Gastrocnemius medialis (tissue), 4 donors: ENCODE data around the gene SYT17. TPM values are rescaled to one million over a fixed set of nuclear protein-coding genes. Genes with fewer than 3 reads are reported as not detected.

Experiments used
- ATAC-seq, 2 donors: fragments of 150-250 bp; one replicate each; pipeline ENCODE4 v1.9.1; 2016
- DNase-seq, 2 donors: peaks; one replicate each; pipeline ENCODE4 v3.0.0-alpha.2; 2019
- H3K27ac ChIP-seq, 4 donors: fragments of 200-600 bp; sonication (generic); 1 replicate in 1 of 4; 2 replicates in 3 of 4; pipeline ENCODE4 v1.5.1; 2016 to 2018; ENCODE audit warnings: mild to moderate bottlenecking in 2 of 4, moderate library complexity in 1 of 4
- H3K27me3 ChIP-seq, 3 donors: fragments of 200-600 bp; sonication (generic) in 2 of 3; 1 replicate in 1 of 3; 2 replicates in 2 of 3; pipeline versions ENCODE4 v1.5.1 to v1.6.0; 2016 to 2019; ENCODE audit warnings: mild to moderate bottlenecking in 1 of 3, moderate library complexity in 1 of 3
- H3K36me3 ChIP-seq, 2 donors: fragments of 200-600 bp; sonication (generic) in 1 of 2; one replicate each; pipeline ENCODE4 v1.5.1; 2017 to 2018
- H3K4me1 ChIP-seq, 2 donors: fragments of 200-600 bp; sonication (generic) in 1 of 2; one replicate each; pipeline ENCODE4 v1.5.1; 2016 to 2017; ENCODE audit warnings: mild to moderate bottlenecking in 2 of 2
- H3K4me3 ChIP-seq, 4 donors: fragments of 200-600 bp; sonication (generic) in 3 of 4; 1 replicate in 1 of 4; 2 replicates in 3 of 4; pipeline ENCODE4 v1.5.1; 2016 to 2019; ENCODE audit warnings: mild to moderate bottlenecking in 2 of 4
- H3K9me3 ChIP-seq, 3 donors: fragments of 200-600 bp; sonication (generic) in 2 of 3; 1 replicate in 1 of 3; 2 replicates in 2 of 3; pipeline ENCODE4 v1.5.1; 2016 to 2019
- POLR2A ChIP-seq, 2 donors: fragments of 450-650 bp; IDR thresholded peaks; one replicate each; pipeline ENCODE4 v1.6.1; 2017; ENCODE audit warnings: antibody characterized with exemption in 2 of 2, mild to moderate bottlenecking in 2 of 2, moderate library complexity in 2 of 2
- in situ Hi-C, 4 donors: fragments of 200-750 bp; cut with MboI; loops; one replicate each; pipeline versions ENCODE4 v1.15.0 to v1.8.0; 2017; ENCODE audit warnings: low sequenced_read_pairs in 4 of 4
- intact Hi-C: fragments of 100-400 bp; cut with DNase I; formaldehyde crosslinking; loops from one replicate; pipeline ENCODE4 v1.15.1; 2023; ENCODE audit warnings: low total_unique reads
- total RNA-seq, 4 donors: library from RNA; depleted of rRNA; stranded (reverse); fragments of >200 nt; gene quantifications; one replicate each; pipeline versions ENCODE4 v1.1.0 to v1.2.3, GENCODE V29; 2016
- TF ChIP-seq, protein P1 (sequence below), 5 experiments: fragments of 450-650 bp in 3 of 5; fragments of 200-600 bp in 2 of 5; sonication (generic) in 2 of 5; IDR thresholded peaks in 4 of 5; conservative IDR thresholded peaks in 1 of 5; 1 replicate in 4 of 5; 2 replicates in 1 of 5; pipeline ENCODE4 v1.5.1; 2016 to 2019; ENCODE audit warnings: antibody characterized with exemption in 5 of 5, mild to moderate bottlenecking in 3 of 5, moderate library complexity in 3 of 5

Gene SYT17
- total RNA-seq, 4 donors from 2014 or later, result 0.10 to 0.87 (median 0.18) TPM

DNA sequence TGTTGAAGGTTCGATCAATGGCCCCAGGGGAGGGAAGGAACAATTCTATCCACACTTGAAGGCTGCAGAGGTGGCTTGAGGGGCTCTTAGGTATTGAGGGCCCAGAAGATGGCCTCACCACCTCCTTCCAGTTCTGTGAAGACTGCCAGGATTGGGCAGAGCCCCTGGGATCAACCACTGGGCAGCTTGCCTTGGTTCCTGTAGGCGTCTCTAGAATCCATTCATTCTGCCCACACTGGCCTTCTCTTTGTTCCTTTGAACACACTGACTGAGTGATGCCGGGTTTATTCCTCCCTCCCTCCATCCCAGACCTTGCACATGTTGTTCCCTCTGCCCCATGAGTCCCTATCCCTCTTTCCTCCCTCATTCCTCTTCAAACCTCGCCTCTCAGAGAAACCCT is 50.5 kb downstream of the SYT17 start:
- Histone ChIP-seq H3K27ac (no peak overlapping the region), H3K4me3 (no peak overlapping the region), H3K4me1 (no peaks in the 10 kb centered on the region), H3K36me3 (no peaks in the 10 kb centered on the region), H3K27me3 (no peaks in the 10 kb centered on the region), H3K9me3 (no peaks in the 10 kb centered on the region)
- TF ChIP-seq, protein P1, sequence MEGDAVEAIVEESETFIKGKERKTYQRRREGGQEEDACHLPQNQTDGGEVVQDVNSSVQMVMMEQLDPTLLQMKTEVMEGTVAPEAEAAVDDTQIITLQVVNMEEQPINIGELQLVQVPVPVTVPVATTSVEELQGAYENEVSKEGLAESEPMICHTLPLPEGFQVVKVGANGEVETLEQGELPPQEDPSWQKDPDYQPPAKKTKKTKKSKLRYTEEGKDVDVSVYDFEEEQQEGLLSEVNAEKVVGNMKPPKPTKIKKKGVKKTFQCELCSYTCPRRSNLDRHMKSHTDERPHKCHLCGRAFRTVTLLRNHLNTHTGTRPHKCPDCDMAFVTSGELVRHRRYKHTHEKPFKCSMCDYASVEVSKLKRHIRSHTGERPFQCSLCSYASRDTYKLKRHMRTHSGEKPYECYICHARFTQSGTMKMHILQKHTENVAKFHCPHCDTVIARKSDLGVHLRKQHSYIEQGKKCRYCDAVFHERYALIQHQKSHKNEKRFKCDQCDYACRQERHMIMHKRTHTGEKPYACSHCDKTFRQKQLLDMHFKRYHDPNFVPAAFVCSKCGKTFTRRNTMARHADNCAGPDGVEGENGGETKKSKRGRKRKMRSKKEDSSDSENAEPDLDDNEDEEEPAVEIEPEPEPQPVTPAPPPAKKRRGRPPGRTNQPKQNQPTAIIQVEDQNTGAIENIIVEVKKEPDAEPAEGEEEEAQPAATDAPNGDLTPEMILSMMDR (IDR thresholded peaks at IDR 0.05 in 4 of 5, conservative IDR thresholded peaks at IDR 0.05 in 1 of 5), result no peak
- no peak for TF ChIP-seq POLR2A (IDR thresholded peaks at IDR 0.05)
- no peak for DNase-seq
- intact Hi-C loops, result no loop called here
- in situ Hi-C loops, result no loop called here
- no peak for ATAC-seq

DNA sequence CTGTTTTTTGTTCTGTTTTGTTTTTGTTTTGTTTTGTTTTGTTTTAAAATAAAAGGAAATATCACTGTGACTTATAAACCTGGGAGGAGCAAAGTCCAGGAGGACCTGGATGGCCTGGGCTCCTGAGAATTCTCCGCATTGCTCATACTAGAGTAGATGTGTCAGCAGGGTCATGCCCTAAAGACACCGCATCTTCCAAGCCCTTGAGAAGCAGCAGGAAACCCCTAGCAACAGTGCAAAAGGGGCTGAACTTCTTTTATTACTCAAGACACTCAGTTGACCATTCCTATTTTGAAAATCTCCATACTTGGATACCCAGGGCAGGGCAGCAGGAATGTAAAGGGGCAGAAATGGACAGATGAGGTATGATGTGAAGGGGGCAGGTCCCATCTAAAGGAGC is 51.8 kb downstream of the SYT17 start:
- H3K4me1 ChIP-seq, result no peaks in the 10 kb centered on the region
- no peak overlapping the region for H3K27ac ChIP-seq
- no peaks in the 10 kb centered on the region for H3K27me3 ChIP-seq
- TF ChIP-seq, protein P1 (IDR thresholded peaks at IDR 0.05 in 4 of 5, conservative IDR thresholded peaks at IDR 0.05 in 1 of 5), result no peak
- no peak for TF ChIP-seq POLR2A (IDR thresholded peaks at IDR 0.05)
- no peak for DNase-seq
- intact Hi-C loops, result no loop called here
- ATAC-seq, result no peak
- in situ Hi-C loops, result no loop called here
- H3K4me3 ChIP-seq, result no peak overlapping the region
- no peaks in the 10 kb centered on the region for H3K36me3 ChIP-seq
- H3K9me3 ChIP-seq, result no peaks in the 10 kb centered on the region

DNA sequence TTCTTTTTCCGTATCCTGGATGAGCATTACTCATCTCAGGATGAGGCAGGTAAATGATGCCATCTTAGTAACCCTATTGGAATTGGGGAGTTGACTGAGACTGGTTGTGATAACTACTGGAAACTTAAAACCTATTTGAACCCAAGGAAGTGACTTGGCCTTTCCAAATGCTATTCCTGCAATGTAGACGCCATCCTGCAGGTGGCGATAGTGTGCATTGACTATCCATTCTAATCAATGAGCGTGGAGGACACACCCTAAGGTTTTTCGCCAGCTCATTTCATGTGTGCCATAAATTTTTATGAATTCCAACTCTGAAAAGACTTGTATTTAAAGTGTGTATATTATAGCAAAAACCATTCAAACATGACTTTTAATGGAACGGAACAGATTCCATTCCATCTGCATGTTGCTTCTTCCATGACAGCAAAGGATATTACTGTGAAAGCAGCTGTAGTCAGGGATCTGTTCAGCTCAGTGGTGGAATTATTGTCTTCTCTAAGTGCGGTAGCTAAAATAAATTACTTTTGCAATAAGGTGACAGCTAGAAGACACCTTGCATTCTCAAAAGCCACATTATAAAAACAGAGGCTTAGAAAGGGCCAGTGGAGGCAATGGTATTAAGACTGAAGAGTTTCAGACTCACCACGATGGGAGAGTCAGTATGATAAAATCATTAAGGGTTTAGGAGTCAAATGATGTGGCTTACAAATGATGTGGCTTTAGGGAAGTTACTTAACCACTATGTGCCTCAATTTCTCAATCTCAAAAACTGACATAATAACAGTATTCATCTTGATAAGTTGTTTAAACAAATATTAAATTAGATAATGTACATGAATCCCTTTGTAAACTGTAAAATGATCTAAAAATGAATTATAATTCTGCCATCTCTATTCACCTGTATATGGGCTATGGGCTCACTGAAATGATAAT is 55.5 kb downstream of the SYT17 start:
- intact Hi-C loops, result no loop called here
- TF ChIP-seq POLR2A (IDR thresholded peaks at IDR 0.05), result no peak
- TF ChIP-seq, protein P1 (IDR thresholded peaks at IDR 0.05 in 4 of 5, conservative IDR thresholded peaks at IDR 0.05 in 1 of 5), result peak in 1 of 5 experiments; percentile 32
- DNase-seq (no peak), ATAC-seq (no peak)
- Histone ChIP-seq H3K9me3 (no peaks in the 10 kb centered on the region), H3K27ac (no peak overlapping the region), H3K4me1 (no peaks in the 10 kb centered on the region), H3K4me3 (no peak overlapping the region), H3K36me3 (no peaks in the 10 kb centered on the region), H3K27me3 (no peaks in the 10 kb centered on the region)
- in situ Hi-C loops, result no loop called here

DNA sequence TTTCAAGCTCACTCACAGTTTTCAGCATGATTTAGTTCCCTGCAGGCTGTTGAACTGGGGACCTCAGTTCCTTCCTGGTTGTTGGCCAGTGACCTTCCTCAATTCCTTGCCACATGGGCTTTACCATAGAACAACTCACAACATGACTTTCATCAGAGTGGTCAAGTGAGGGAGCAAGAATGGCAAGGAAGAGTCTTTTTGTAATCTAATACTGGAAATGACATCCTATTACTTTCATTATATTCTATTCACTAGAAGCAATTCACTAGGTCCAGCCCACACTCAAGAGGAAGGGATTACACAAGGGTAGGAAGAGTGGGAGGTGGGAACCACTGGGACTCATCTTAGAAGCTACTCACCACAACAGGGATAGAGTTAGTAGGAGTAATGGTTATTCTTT is 57.6 kb downstream of the SYT17 start:
- intact Hi-C loops, result no loop called here
- in situ Hi-C loops, result no loop called here
- Histone ChIP-seq H3K9me3 (no peaks in the 10 kb centered on the region), H3K4me3 (no peak overlapping the region), H3K27me3 (no peaks in the 10 kb centered on the region), H3K4me1 (no peaks in the 10 kb centered on the region), H3K36me3 (no peaks in the 10 kb centered on the region), H3K27ac (no peak overlapping the region)
- ATAC-seq, result no peak
- TF ChIP-seq POLR2A (IDR thresholded peaks at IDR 0.05), result no peak
- TF ChIP-seq, protein P1 (IDR thresholded peaks at IDR 0.05 in 4 of 5, conservative IDR thresholded peaks at IDR 0.05 in 1 of 5), result no peak
- no peak for DNase-seq
